HG03558 (cell line): ENCODE data around the gene LPP.
"Not testable (repeated sequence)": the region's sequence is repeated elsewhere in the genome, so short reads cannot be mapped to it uniquely, and the experiment has no call there.

Source experiments
- ATAC-seq: cut with Tn5 transposase; IDR thresholded peaks from one replicate; pipeline ENCODE4 v1.9.1; 2021; ENCODE audit warnings: moderate number of reproducible peaks; ENCODE audit not compliant: unreplicated experiment; ENCODE audit errors: extremely low read depth

Gene LPP

DNA sequence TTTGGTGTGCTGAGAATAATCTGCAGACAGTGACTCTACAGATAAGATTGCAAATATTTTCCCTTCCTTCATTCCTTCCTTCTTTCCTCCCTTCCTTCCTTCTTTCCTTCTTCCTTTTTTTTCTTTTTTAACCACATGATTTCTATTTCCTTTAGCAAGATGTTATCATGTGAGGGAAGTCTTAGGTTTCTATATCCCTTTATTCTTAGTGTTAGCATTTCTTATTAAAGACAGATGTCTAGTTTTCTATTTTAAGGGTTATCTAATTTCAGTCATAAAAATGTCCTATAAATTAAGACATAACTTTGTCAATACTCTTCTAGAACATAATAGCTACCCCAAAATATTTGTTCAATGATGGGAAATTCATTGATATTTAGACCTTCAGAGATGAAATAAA, 470.9 kb downstream of the LPP start:
- ATAC-seq: no peak

DNA sequence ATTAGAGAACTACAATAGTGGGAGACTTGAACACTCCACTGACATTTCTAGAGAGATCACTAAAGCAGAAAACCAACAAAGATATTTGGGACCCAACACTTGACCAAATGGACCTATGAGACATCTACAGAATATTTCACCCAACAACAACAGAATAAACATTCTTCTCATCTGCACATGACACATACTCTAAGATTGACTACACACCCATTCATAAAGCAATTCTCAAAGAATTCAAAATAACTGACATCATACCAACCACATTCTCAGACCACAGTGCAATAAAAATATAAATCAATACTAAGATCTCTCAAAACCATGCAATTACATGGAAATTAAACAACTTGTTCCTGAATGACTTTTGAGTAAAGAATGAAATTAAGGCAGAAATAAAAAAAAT, 473.7 kb downstream of the LPP start:
- ATAC-seq: no peak

DNA sequence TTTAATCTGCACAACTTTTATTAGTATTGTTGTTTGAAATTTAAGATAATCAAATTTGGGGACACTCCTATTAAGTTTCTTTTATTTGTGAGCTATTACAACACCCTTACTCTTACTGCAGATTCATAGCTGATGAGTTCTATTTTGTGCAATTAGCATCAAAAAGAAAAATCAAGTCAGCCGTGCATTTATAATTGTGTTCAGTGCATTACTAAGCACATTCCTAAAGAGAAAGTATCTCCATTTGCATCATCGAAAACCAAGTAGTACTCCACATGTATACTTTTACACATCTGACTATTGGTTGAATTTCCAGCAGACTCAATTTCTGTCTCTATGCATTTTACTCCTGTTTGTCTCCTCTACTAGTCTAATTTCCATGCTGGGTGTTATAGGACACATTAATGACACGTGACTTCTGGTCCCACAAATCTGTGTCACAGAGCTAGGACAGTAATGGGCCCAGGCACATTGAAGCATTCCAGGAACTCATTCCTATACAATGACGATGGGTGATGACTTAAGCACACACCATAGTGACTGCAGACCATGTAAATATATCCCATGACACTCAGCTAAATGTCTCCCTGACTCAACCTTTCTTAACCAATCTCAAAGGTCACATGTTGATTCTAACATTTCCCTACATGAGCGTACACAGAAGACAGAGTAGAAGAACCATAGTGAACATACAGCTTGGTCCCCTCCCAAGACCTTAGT, 477.5 kb downstream of the LPP start:
- ATAC-seq: no peak

DNA sequence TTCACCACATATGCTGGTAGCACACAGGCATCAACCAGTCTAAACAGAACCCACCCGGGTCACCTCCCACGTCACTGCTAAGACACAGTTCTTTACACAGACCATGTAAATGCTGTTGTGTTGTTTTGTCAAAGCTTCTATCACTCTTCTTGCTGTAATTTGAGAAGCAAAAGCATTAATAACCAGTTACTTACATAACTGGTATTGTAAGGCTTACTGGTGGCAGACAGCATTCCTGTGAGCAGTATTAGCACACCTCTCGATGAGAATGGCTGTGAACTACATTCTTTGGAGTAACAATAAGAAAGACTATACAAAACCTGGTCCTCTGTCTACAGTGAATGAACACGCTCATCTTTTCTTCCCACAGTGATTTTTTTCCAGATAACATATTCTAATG, 479.2 kb downstream of the LPP start:
- ATAC-seq: no peak

DNA sequence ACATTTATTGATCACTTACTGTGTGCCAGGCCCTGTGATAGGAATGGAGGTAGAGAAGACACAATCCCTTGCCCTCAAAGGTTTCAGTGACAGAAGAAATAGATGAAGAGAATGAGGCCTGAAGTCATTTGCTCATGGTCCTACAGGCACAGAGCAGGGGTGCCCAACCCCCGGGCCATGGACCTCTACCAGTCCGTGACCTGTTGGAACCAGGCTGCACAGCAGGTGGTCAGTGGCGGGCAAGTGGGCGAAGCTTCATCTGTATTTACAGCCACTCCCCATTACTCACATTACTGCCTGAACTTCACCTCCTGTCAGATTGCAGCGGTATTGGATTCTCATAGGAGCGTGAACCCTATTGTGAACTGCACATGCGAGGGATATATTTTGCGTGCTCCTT, 480.3 kb downstream of the LPP start:
- ATAC-seq: no peak

DNA sequence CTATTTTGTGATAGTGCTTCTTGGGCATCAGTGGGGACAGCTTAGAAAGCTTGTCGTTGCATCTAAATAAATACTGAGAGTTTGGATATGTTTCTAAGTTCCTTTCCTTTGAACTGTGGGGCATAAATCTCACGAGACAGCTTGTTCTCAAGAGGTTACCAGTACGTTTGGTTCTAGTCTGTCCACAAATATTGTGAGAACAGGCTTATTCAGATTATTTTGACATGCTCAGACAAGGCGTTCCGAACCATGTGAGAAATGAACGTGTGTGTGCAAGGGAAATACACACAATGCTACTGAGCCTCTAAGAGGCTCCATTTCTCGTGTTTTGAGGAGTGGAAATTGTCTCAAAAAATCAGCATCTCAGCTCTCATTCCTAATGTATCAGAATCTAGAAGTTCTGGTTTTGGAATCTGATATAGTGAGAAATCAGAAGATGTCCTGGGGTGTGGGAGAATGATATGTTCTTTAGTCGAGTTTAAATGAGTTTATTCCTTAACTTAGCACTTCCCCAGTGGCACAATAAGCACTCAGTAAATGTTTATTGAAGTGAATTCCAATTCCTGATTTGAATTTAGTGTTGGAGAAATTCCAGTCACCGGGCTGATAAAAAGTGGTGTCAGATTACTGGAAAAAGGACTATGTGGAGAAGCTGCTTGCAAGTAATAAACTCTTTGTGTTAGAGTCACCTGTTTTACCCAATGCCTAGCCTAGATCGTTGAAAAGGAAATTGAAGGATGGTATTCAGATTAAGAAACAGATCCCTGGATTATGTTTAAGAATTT, 481.5 kb downstream of the LPP start:
- no peak for ATAC-seq

DNA sequence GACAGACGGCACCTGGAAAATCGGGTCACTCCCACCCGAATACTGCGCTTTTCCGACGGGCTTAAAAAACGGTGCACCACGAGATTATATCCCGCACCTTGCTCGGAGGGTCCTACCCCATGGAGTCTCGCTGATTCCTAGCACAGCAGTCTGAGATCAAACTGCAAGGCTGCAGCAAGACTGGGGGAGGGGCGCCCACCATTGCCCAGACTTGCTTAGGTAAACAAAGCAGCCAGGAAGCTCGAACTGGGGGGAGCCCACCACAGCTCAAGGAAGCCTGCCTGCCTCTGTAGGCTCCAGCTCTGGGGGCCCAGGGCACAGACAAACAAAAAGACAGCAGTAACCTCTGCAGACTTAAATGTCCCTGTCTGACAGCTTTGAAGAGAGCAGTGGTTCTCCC, 482.3 kb downstream of the LPP start:
- not testable (repeated sequence) for ATAC-seq

DNA sequence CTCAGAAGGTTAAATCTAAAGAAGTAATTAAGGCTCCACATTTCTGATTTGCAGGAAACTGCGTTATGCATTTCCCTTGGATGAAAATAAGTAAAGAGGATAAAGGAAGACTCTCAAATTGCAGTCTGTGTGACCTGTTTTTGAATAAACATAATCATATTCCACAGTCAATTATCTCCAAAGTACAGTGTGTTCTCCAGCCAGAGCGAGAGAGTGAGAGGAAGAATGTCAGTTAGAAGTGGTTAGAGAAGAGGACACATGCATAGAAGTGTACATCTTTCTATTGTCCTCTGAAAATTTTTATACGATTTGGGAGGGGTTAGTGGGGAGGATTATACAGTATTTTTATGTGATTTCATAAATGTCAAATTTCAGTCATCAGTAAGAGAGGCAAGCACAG, 487.1 kb downstream of the LPP start:
- ATAC-seq: no peak

DNA sequence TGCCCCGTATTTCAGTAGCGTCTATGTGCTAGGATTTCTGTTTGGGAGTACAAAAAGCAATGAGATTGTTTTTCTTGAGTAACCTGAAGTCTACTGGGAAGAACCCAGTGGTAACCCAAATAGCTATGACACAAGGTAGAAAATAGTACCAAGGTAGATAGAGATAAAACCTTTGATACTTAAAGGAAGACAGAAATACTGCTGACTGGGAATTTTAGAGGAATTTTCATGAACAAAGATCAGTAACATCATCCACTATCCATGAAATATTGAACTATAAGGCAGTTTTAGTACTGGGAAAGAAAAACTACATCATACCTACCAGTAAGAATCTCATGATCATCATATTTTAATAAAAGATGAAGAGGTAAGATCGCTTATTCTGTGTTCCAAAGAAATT, 489.8 kb downstream of the LPP start:
- no peak for ATAC-seq

DNA sequence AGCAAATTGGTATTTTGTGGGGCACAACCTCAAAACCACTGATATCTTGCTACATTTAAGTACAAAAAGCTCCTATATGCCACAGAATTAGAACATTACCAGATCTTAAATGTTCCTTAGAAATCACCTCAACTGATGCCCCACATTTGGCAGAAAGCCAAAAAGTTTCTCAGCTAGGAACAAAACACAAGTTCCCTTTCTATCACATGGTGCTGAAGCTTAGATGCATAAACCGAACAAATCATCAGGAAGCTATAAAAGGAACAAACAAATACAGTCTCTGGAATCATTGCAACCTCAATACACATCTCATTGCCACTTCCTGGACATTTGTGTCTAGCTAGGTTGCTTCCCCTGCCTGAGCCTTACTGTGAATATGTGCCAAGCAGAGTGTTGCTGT, 492.6 kb downstream of the LPP start:
- no peak for ATAC-seq

DNA sequence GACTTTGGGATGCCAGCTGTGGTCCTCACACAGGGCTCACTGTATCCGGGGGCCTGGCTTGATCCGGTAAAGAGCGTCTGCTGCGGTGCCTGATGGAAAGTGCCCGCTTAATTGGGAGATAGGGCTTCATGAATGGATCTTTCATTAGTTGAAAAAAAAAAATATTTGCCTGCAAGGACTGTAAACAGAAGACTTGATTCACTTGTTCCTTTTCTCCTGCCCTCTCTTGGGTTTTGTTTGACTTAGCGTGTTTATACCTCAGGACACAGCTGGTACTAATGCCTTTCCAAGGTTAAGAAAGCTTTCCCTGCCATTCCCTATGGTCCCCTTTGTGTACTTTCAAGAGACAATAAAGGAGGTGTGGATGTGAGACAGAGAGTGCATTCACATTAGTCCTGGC, 493.3 kb downstream of the LPP start:
- no peak for ATAC-seq

DNA sequence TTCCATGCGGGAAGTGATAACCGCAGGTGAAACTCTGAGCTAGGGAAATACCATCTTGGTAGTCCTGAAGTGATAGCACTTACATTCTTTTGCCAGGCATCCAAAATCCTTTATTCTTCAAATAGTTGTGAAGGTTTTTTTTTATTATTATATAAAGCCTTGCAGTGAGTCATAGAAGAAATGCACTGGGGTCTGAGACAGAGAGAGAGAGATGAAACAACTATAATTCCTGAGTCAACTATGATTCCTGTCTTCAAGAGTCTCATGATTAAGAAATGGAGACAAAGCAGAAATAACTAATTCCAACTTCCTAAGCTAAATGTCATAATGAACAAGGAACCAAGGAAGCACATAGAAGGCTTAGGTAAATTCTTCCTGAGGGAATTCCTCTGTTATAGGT, 495.6 kb downstream of the LPP start:
- ATAC-seq: no peak

DNA sequence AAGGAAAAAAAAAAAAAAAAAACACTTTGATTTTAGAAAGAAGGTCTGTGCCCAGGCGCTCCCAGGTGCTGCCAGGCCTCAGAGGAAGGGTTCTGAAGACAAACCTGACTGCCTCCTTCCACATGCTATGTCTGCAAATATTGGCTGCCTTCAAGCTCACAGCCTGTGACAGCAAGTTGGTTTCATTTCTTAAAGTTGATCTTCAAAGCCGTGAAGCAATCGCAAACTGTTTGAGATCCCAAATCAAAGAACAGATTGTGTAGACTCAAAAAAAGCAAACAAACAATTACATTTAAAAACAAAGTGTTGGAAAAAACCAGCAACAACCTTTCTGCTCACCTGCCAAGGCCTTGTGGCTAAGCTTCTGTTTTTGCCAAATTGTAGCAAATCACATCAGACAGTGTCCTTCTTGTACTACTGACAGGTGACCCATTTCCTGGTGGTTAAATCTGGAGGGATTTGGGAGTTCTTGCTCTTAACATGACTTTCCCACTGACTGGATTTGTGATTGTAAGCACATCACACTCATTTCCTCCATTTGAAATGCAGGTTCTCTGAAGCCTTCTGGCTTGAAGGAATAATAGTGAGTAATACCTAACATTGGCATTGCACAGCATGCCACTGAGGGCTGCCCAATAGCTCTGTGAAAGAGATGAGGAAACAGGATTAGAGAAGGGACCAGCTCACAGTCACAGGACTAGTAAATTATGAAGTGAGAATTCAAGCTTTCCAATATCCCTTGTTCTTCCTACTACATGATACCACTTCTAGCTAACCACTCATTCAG, 502.4 kb downstream of the LPP start:
- ATAC-seq: no peak

DNA sequence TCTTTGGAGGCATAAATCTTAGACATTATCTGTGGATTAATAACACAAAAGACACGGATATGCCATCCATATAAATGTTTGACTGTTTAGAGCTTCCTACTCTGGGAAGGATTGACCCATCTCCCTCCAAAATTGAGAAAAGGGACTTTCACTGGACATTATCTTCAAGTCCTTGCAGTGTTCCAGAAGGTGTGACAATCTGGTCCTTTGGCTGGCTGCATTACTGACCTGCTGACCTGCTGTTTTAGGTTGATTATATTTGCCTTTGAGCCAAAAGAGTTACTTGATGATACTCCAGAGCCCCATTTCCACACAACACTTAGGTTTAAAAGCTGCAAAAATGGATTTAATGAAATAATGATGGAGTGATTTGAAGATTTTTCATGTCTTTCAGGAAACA, 504.6 kb downstream of the LPP start:
- no peak for ATAC-seq

DNA sequence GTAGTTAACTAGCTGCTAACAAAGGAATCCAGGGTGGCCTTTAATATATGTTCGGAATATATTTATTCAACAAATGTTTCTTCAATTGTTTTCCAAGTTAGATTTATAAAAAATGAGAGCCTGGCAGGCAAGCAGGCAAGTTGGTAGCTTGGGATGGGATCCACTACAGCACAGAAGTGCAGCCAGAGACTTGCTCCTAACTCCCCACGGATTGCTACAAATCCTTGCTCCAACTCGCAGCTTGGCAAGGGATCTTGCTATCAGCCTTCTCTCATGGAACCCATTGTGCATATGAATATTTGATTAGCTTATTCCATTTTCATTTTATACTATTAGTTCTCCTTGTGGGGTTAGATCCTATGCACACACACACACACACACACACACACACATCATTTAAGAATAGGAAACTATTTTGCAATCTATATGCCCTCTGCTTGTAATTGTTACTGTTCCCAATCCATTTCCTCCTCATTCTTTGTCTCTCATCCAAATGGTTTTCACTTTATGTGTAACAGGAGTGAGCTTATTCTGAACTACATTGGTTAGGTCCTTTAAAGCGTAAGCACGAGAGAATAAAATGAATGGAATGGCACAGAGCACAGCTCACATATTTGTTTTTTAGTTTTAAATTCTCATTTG, 505.6 kb downstream of the LPP start:
- no peak for ATAC-seq

DNA sequence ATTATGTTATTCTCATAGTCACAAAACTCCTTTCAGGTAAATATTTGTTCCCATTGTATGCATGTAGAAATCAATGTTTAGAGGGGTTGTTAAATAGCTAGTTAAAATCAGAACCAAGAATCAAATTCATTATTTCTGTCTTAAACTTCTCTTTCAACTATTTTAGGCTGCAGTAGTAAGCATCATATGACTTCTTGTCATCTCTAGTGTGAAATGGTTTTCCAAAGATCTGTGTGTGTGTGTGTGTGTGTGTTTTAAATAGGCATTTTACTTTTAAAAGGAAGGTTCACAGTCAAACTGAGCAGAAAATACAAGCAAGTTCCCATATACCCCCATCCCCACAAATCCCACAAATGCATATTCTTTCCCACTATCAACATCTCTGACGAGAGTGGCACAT, 506.5 kb downstream of the LPP start:
- ATAC-seq: no peak

DNA sequence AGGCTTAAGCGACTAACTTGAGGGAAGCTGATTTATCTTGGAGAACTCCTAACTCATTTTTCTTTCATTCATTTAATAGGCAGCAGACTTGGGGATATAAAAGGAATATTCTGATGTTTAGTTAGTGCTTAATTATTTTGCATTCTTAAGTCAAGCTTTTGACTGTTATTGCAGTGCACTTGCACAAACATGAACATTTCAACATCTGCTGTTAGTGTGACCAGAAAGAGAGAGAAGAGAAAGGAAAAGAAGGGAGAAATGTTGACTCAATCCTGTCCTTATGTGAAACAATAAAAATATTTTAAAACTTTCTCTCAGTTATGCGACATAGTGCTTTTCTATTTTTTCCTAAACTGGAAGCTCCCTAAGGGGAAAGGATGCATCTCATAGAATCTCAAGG, 507.8 kb downstream of the LPP start:
- no peak for ATAC-seq

DNA sequence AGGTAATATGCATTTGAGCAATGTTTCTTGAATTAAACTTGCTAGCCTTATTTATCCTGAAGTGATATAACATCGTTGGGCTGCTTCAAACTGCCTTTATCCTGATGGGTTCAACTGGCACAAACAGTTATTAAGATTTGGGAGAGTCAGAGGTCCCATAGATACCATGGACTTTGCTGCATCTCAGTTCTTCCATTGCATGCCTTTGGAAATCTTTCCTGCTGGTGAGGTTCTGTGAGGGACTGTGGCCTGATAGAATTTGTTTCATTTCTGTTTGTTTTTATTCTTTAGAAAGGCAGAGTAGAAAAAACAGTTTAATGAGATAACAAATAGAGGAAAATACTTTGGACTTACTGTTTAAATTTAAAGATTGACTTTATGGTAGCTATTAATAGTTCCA, 508.3 kb downstream of the LPP start:
- ATAC-seq: no peak

DNA sequence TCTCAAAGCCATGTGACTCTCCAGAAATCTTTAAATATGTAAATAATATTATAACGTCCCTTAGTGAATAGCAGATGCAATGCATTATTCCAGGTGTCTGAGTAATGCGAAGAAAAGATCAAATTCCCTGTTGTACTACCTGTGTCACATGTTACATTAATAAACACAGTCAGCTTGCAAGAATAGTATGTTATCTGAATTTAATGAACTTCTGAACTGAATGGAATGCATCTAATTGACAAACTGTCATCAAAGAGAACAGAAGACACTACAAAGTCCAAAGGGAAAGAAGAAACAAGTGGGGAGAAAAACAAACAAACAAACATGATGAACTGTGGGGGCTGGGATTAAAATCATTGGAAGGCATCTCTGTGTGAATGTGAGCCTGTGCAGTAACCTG, 508.8 kb downstream of the LPP start:
- no peak for ATAC-seq

DNA sequence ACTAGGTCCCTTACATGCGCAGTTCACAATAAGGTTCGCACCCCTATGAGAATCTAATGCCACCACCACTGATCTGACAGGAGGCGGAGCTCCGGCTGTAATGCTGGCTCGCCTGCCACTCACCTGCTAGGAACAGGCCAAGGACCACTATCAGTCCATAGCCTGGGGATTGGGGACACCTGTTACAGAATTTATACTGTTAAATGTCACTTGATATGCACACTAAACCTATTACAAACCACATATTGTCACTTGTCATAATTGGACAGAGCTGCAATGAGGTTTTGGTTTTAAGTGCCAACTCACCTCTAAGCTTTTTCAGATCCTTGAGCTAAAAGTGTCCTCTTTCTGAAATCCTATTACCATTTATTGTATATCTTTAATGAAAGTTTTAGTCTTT, 509.9 kb downstream of the LPP start:
- ATAC-seq: no peak

DNA sequence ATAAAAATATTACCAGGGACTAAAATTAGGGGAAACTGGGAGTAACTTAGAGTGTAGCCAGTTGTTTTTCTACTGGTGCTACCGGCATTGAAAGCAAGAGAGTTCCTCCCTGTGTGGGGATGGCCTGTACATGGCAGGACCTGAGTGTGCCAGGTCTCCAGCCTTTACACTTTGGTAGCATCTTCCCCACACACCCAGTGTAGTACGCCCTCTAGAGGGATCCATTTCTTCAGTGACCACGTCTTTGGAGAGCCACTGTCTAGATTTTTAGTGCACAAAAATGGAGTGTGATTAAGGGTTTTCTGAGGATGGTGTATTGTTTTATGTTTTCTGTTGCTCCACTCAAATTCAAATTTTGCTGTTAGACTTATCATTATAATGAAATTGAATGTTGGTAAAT, 510.8 kb downstream of the LPP start:
- ATAC-seq: no peak
